PC-9 (cell line): ENCODE measurements around the gene WDR7. TPM values are rescaled to one million over a fixed set of nuclear protein-coding genes. Genes with fewer than 3 reads are reported as not detected.

Experiments
- Bru-seq: library from RNA; stranded (reverse); fragments of 400-500 nt; gene quantifications from one replicate; lab custom pipeline; 2021; lab: Mats Ljungman, UMichigan
- BruChase-seq, 2 experiments: library from RNA; stranded (reverse); fragments of 400-500 nt; gene quantifications; one replicate each; lab custom pipeline; 2021; lab: Mats Ljungman, UMichigan
- BruUV-seq: library from RNA; stranded (reverse); fragments of 400-500 nt; replicated peaks from 2 replicates; lab custom pipeline; 2021; lab: Mats Ljungman, UMichigan
- CTCF ChIA-PET: fragments of 300-600 bp; sonication (Branson Sonifier 250); formaldehyde crosslinking; loops from one replicate; lab custom pipeline; 2022; ENCODE audit warnings: antibody characterized with exemption; lab: Charles Lee
- POLR2A ChIA-PET: fragments of 300-600 bp; sonication (Branson Sonifier 250); formaldehyde crosslinking; loops from one replicate; lab custom pipeline; 2022; ENCODE audit warnings: antibody characterized with exemption; ENCODE audit not compliant: unreplicated experiment; lab: Charles Lee
- DNase-seq, 2 experiments: peaks; one replicate each; pipeline versions ENCODE4 v3.0.0 to v3.0.0-alpha.2; 2015 to 2022; ENCODE audit warnings: mixed read lengths in 1 of 2
- H2AFZ ChIP-seq: fragments of 200-600 bp; sonication (generic); 2 replicates; pipeline ENCODE4 v1.8.1; 2017; ENCODE audit warnings: antibody characterized with exemption
- H3F3A ChIP-seq: fragments of 200-600 bp; sonication (generic); 2 replicates; pipeline ENCODE4 v1.8.1; 2017; ENCODE audit warnings: antibody characterized with exemption, mild to moderate bottlenecking, low read depth; ENCODE audit not compliant: insufficient read depth
- H3K27ac ChIP-seq: fragments of 200-600 bp; sonication (generic); 2 replicates; pipeline ENCODE4 v1.6.1; 2016; ENCODE audit warnings: mixed run types
- H3K27me3 ChIP-seq: fragments of 200-600 bp; sonication (generic); 2 replicates; pipeline ENCODE4 v1.6.1; 2016; ENCODE audit warnings: low read depth, mixed run types; ENCODE audit not compliant: insufficient read depth
- H3K36me3 ChIP-seq: fragments of 200-600 bp; sonication (generic); 2 replicates; pipeline ENCODE4 v1.6.1; 2016; ENCODE audit warnings: low read depth, mixed run types
- H3K4me1 ChIP-seq: fragments of 200-600 bp; sonication (generic); replicated peaks from 2 replicates; pipeline ENCODE4 v1.6.1; 2016; ENCODE audit warnings: mixed run types; ENCODE audit not compliant: insufficient read depth
- H3K4me2 ChIP-seq: fragments of 200-600 bp; sonication (generic); 2 replicates; pipeline ENCODE4 v1.6.1; 2017; ENCODE audit warnings: mixed run types
- H3K4me3 ChIP-seq: fragments of 200-600 bp; sonication (generic); 2 replicates; pipeline ENCODE4 v1.6.1; 2016; ENCODE audit warnings: mixed run types
- H3K79me2 ChIP-seq: fragments of 200-600 bp; sonication (generic); 2 replicates; pipeline ENCODE4 v1.6.1; 2017; ENCODE audit warnings: low read depth, mixed run types
- H3K9me2 ChIP-seq: fragments of 200-600 bp; sonication (generic); 2 replicates; pipeline ENCODE4 v1.8.1; 2017; ENCODE audit warnings: mild to moderate bottlenecking; ENCODE audit not compliant: insufficient read depth
- H3K9me3 ChIP-seq: fragments of 200-600 bp; sonication (generic); 2 replicates; pipeline ENCODE4 v1.8.1; 2016; ENCODE audit warnings: low read depth; ENCODE audit not compliant: insufficient read depth
- H4K20me1 ChIP-seq: fragments of 200-600 bp; sonication (generic); 2 replicates; pipeline ENCODE4 v1.8.1; 2017; ENCODE audit not compliant: insufficient read depth
- CTCF ChIP-seq: fragments of 200-600 bp; sonication (generic); conservative IDR thresholded peaks from 2 replicates; pipeline ENCODE4 v1.6.1; 2017; ENCODE audit warnings: mixed run types, antibody characterized with exemption, mild to moderate bottlenecking, moderate library complexity
- EZH2 ChIP-seq: fragments of 200-600 bp; sonication (generic); IDR thresholded peaks from 2 replicates; pipeline ENCODE4 v1.8.0; 2017; ENCODE audit warnings: antibody characterized with exemption, low read depth
- intact Hi-C: fragments of 100-400 bp; cut with micrococcal nuclease; formaldehyde crosslinking; loops from one replicate; pipeline ENCODE4 v1.10.0; 2022; ENCODE audit not compliant: unreplicated experiment
- long read RNA-seq: library from polyadenylated mRNA; stranded (forward); transcript quantifications from one replicate; pipeline ENCODE4 v2.0.0, GENCODE V29; 2022
- total RNA-seq: library from RNA; stranded (reverse); gene quantifications from 2 replicates; pipeline ENCODE4 v1.2.3, GENCODE V29; 2021

WDR7 gene
- total RNA-seq (5.9 and 7.7 TPM in 2 replicates), Bru-seq, nascent RNA (percentile 53 among the genes with signal in this experiment), BruChase-seq, experiment 1, labeled RNA remaining after a 2-hour chase (percentile 43 among the genes with signal in this experiment), BruChase-seq, experiment 2, labeled RNA remaining after a 6-hour chase (percentile 40 among the genes with signal in this experiment)
- long read RNA-seq, partial matches to known transcripts, result 1 of 2 reads
- long read RNA-seq, other reads (novel, unspliced or antisense), result 1 of 2 reads

GRCh38 chr18:56650944-56651770 lies at the start of gene WDR7:
TSS of gene WDR7 (plus strand) at chr18:56651359. CDS start at chr18:56672516, 21,157 bp downstream.
- peak within 1 kb of the TSS; percentile 87 for H2AFZ ChIP-seq
- H3K27me3 ChIP-seq, result no peaks in the 10 kb centered on the region
- H3K36me3 ChIP-seq, result no peaks in the 10 kb centered on the region
- peaks cover 15% of the 10 kb centered on the region for H3K4me1 ChIP-seq
- BruUV-seq, result no TSS peak
- H3K9me3 ChIP-seq, result no peaks in the 10 kb centered on the region
- no peaks in the 10 kb centered on the region for H4K20me1 ChIP-seq
- ChIA-PET CTCF (no interaction called here), POLR2A (interaction anchor here (0.7 to 1.0 kb wide), 2 partner anchors 9 to 50 kb away, joined by 3 to 5 read pairs; no protein-coding TSS in a partner anchor)
- peaks cover 26% of the 10 kb centered on the region for H3K79me2 ChIP-seq
- TF ChIP-seq CTCF (no peak), EZH2 (no peak)
- DNase-seq, result peak; percentile 86 to 94
- peak within 1 kb of the TSS; percentile 88 for H3K4me2 ChIP-seq
- peak within 1 kb of the TSS; percentile 47 for H3K27ac ChIP-seq
- peaks cover 9% of the 10 kb centered on the region for H3F3A ChIP-seq
- intact Hi-C loops, result no loop called here
- no peaks in the 10 kb centered on the region for H3K9me2 ChIP-seq
- peak within 1 kb of the TSS; percentile 80 for H3K4me3 ChIP-seq

- Histone ChIP-seq H3K4me2 (no peak overlapping the region), H3K27ac (no peak overlapping the region), H3K27me3 (no peaks in the 10 kb centered on the region), H3F3A (peaks cover 13% of the 10 kb centered on the region; the same call in 1 of the 2 replicates), H3K36me3 (peaks cover 39% of the 10 kb centered on the region), H3K9me3 (no peaks in the 10 kb centered on the region), H3K4me1 (no peaks in the 10 kb centered on the region), H2AFZ (no peak overlapping the region), H3K9me2 (no peaks in the 10 kb centered on the region), H3K79me2 (0 out of 2 replicates have a peak, but pooled peaks cover 11% of the 10 kb centered on the region), H4K20me1 (peaks cover 13% of the 10 kb centered on the region), H3K4me3 (no peak overlapping the region)
- DNase-seq, result no peak
- no TSS peak for BruUV-seq
- no peak for TF ChIP-seq EZH2
- TF ChIP-seq CTCF, result no peak
- intact Hi-C loops, result no loop called here
- CTCF ChIA-PET, result interaction anchor here (0.6 kb wide), 1 partner anchor 13 kb away, joined by 3 read pairs; no protein-coding TSS in a partner anchor
- POLR2A ChIA-PET, result no interaction called here
Observed at GRCh38 chr18:56606618-56607017, 44.5 kb upstream of the WDR7 start.

GRCh38 chr18:56615738-56616520 lies 35.2 kb upstream of the WDR7 start:
- Histone ChIP-seq H3K9me3 (no peaks in the 10 kb centered on the region), H3K9me2 (no peaks in the 10 kb centered on the region), H3K4me2 (no peak overlapping the region), H3K27ac (no peak overlapping the region), H4K20me1 (peaks cover 9% of the 10 kb centered on the region; the same call in 1 of the 2 replicates), H3F3A (peaks cover 5% of the 10 kb centered on the region; the same call in 1 of the 2 replicates), H3K79me2 (0 out of 2 replicates have a peak, but pooled peaks cover 13% of the 10 kb centered on the region), H3K4me1 (no peaks in the 10 kb centered on the region), H3K27me3 (no peaks in the 10 kb centered on the region), H3K36me3 (peaks cover 42% of the 10 kb centered on the region), H2AFZ (no peak overlapping the region), H3K4me3 (no peak overlapping the region)
- no peak for DNase-seq
- POLR2A ChIA-PET, result no interaction called here
- TF ChIP-seq CTCF (no peak), EZH2 (no peak)
- no TSS peak for BruUV-seq
- intact Hi-C loops, result no loop called here
- CTCF ChIA-PET, result interaction anchor here (0.7 kb wide), 1 partner anchor 804 kb away, joined by 4 read pairs; no protein-coding TSS in a partner anchor
